Measurements from ENCODE around the gene GIT1.
"Not testable (repeated sequence)": the region's sequence is repeated elsewhere in the genome, so short reads cannot be mapped to it uniquely, and the experiment has no call there.

The GIT1 gene

GRCh38 chr17:29569245-29569950 lies 20.1 kb downstream of the GIT1 start:
- in situ Hi-C loops (cut with MboI; ENCODE audit: low sequenced_read_pairs) = no loop called here

GRCh38 chr17:29568331-29569244 lies 20.9 kb downstream of the GIT1 start, which contains the start of gene TP53I13:
Gene TP53I13 (plus strand): TSS chr17:29568701. CDS start chr17:29568759, 58 bp downstream.
- in situ Hi-C loops (cut with MboI; ENCODE audit: low sequenced_read_pairs) = no loop called here

- in situ Hi-C loops (cut with MboI; ENCODE audit: low sequenced_read_pairs) = no loop called here
Observed at GRCh38 chr17:29567554-29568330, 21.7 kb downstream of the GIT1 start.

GRCh38 chr17:29567304-29567553 lies 22.2 kb downstream of the GIT1 start:
- in situ Hi-C loops (cut with MboI; ENCODE audit: low sequenced_read_pairs) = no loop called here

GRCh38 chr17:29566473-29567303 lies 22.8 kb downstream of the GIT1 start, which contains the start of gene ABHD15:
Gene ABHD15 (minus strand): TSS chr17:29567037. CDS start chr17:29566966, 71 bp downstream.
- in situ Hi-C loops (cut with MboI; ENCODE audit: low sequenced_read_pairs) = no loop called here

- in situ Hi-C loops (cut with MboI; ENCODE audit: low sequenced_read_pairs) = no loop called here
Observed at GRCh38 chr17:29565643-29566472, 23.6 kb downstream of the GIT1 start.

- in situ Hi-C loops (cut with MboI; ENCODE audit: low sequenced_read_pairs) = no loop called here
Observed at GRCh38 chr17:29563816-29564215, 25.6 kb downstream of the GIT1 start.

GRCh38 chr17:29562615-29563014 lies 26.8 kb downstream of the GIT1 start:
- in situ Hi-C loops (cut with MboI; ENCODE audit: low sequenced_read_pairs) = no loop called here

GRCh38 chr17:29561554-29562517 lies 27.6 kb downstream of the GIT1 start:
- in situ Hi-C loops (cut with MboI; ENCODE audit: low sequenced_read_pairs) = no loop called here

- in situ Hi-C loops (cut with MboI; ENCODE audit: low sequenced_read_pairs) = no loop called here
Observed at GRCh38 chr17:29560316-29560715, 29.1 kb downstream of the GIT1 start.

GRCh38 chr17:29559640-29560039 lies 29.8 kb downstream of the GIT1 start:
- in situ Hi-C loops (cut with MboI; ENCODE audit: low sequenced_read_pairs) = no loop called here

- in situ Hi-C loops (cut with MboI; ENCODE audit: low sequenced_read_pairs) = not testable (repeated sequence)
Observed at GRCh38 chr17:29558139-29558538, 31.3 kb downstream of the GIT1 start.

- in situ Hi-C loops (cut with MboI; ENCODE audit: low sequenced_read_pairs) = no loop called here
Observed at GRCh38 chr17:29557739-29558116, 31.7 kb downstream of the GIT1 start.

GRCh38 chr17:29557085-29557738 lies 32.2 kb downstream of the GIT1 start:
- in situ Hi-C loops (cut with MboI; ENCODE audit: low sequenced_read_pairs) = no loop called here

- in situ Hi-C loops (cut with MboI; ENCODE audit: low sequenced_read_pairs) = no loop called here
Observed at GRCh38 chr17:29555840-29556239, 33.6 kb downstream of the GIT1 start.

GRCh38 chr17:29549177-29549923 lies 40.1 kb downstream of the GIT1 start:
- in situ Hi-C loops (cut with MboI; ENCODE audit: low sequenced_read_pairs) = no loop called here

- in situ Hi-C loops (cut with MboI; ENCODE audit: low sequenced_read_pairs) = no loop called here
Observed at GRCh38 chr17:29546830-29547229, 42.6 kb downstream of the GIT1 start.

All from HL-60/S4 treated with retinoic acid at 250 ng/mL for 4 days and 3 days (cell line).